Adrenal gland (tissue), 12 donors: Measurements from ENCODE around the gene HLX. TPM values are rescaled to one million over a fixed set of nuclear protein-coding genes. Genes with fewer than 3 reads are reported as not detected.

Experiments
- DNase-seq, 7 donors: peaks; one replicate each; pipeline ENCODE4 v3.0.0-alpha.2; 2019 to 2020
- H3K27ac ChIP-seq, 5 donors: fragments of 200-600 bp; sonication (generic) in 4 of 5; 1 replicate in 3 of 5; 2 replicates in 2 of 5; pipeline versions ENCODE4 v1.5.1 to v1.8.0; 2016 to 2020; ENCODE audit warnings: mild to moderate bottlenecking in 1 of 5
- H3K27me3 ChIP-seq: fragments of 200-600 bp; 2 replicates; pipeline ENCODE4 v1.8.0; 2021
- H3K36me3 ChIP-seq, 2 donors: fragments of 200-600 bp; replicated peaks in 1 of 2; 1 replicate in 1 of 2; 2 replicates in 1 of 2; pipeline versions ENCODE4 v1.5.1 to v1.8.0; 2018 to 2022
- H3K4me1 ChIP-seq, 2 donors: fragments of 200-600 bp; replicated peaks in 1 of 2; 1 replicate in 1 of 2; 2 replicates in 1 of 2; pipeline versions ENCODE4 v1.5.1 to v1.8.0; 2018 to 2021
- H3K4me3 ChIP-seq, 4 donors: fragments of 200-600 bp; sonication (generic) in 3 of 4; one replicate each; pipeline ENCODE4 v1.5.1; 2016 to 2018
- H3K9me3 ChIP-seq, 3 donors: fragments of 200-600 bp; sonication (generic) in 1 of 3; replicated peaks in 1 of 3; 1 replicate in 2 of 3; 2 replicates in 1 of 3; pipeline versions ENCODE4 v1.5.1 to v1.8.0; 2016 to 2021
- POLR2A ChIP-seq, 2 donors: fragments of 450-650 bp; IDR thresholded peaks; one replicate each; pipeline ENCODE4 v1.6.1; 2017; ENCODE audit warnings: antibody characterized with exemption in 2 of 2, mild to moderate bottlenecking in 2 of 2, moderate library complexity in 1 of 2
- WGBS, 4 donors: extraction: QIAGEN DNeasy Blood & Tissue Kit in 2 of 4; methylation state at CpG; one replicate each; pipeline versions ENCODE4 v1.1.5 to v1.1.7; 2013 to 2017; 5-methylcytosine and 5-hydroxymethylcytosine counted together
- intact Hi-C, 2 donors: fragments of 100-400 bp; cut with DNase I; formaldehyde crosslinking; loops; one replicate each; pipeline versions ENCODE4 v1.14.1 to v1.15.0; 2022 to 2023
- polyA plus RNA-seq, 3 donors: library from polyadenylated mRNA; stranded (reverse); fragments of 200-250 nt in 2 of 3; fragments of 350-450 nt in 1 of 3; fragmentation: Illumina TruSeq in 1 of 3; extraction: RNeasy Lipid Tissue Mini Kit (QIAGEN cat#74804) in 1 of 3; gene quantifications; one replicate each; pipeline ENCODE4 v1.2.3, GENCODE V29; 2013 to 2014
- total RNA-seq, 9 donors: library from RNA; depleted of rRNA in 4 of 9; stranded (reverse); fragments of >200 nt in 4 of 9; fragments of 120-200 nt in 1 of 9; fragmentation: NEBNext Ultra II Directional in 1 of 9; extraction: Animal tissue kit (Norgen Biotek cat#: 25700) in 1 of 9; gene quantifications; one replicate each; pipeline versions ENCODE4 v1.1.0 to v1.2.4, GENCODE V29; 2013 to 2023
- TF ChIP-seq, protein P1 (sequence below), 6 experiments: fragments of 450-650 bp in 4 of 6; fragments of 200-600 bp in 2 of 6; sonication (generic) in 1 of 6; IDR thresholded peaks; 1 replicate in 5 of 6; 2 replicates in 1 of 6; pipeline versions ENCODE4 v1.5.1 to v1.8.0; 2016 to 2021; ENCODE audit warnings: antibody characterized with exemption in 6 of 6, mild to moderate bottlenecking in 2 of 6, moderate library complexity in 1 of 6
- donor health status: healthy with polysubstance abuse.
- donor health status: Bipolar disorder and iron deficiency.
- donor health status: DM: yes; HTN: yes; CAD: no.
- donor health status: DM: no; HTN: no; CAD: no.
- donor health status: DM: no; HTN: no; CAD: no.
- donor health status: DM: yes; HTN: yes; CAD: no.

The HLX gene
- total and polyA plus RNA-seq, 12 donors = 0.81 to 13.8 (median 7.0) TPM

DNA sequence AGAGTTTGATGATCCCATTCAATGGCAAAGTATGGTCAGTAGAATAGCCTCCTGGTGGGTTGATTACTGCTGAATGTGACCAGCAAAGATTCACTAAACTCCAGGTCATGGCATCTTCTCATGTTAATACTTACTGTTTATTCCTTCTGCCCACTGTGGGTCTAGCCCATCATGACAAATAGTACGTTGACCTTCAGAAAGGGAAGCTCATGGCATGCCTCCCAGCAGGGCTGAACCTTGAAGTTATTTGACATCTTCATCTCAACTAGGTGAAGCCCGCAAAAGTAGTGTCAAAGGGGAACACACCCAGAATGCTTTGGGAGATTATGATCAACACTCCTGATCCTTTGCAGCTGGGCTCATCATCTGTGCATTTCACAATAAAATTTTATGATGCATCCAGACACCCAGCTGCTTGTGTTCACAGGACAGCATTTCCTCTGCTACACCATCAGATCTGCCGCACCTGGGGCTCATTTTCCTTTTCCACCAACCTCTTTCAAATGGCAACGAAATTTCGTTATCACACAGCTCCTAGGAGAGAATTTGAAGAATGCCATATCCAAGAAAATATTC is 49.6 kb downstream of the HLX start:
- Histone ChIP-seq H3K9me3 (no peaks in the 10 kb centered on the region), H3K36me3 (no peaks in the 10 kb centered on the region), H3K4me3 (no peak overlapping the region), H3K27ac (no peak overlapping the region), H3K4me1 (no peaks in the 10 kb centered on the region), H3K27me3 (no peaks in the 10 kb centered on the region)
- WGBS, 4 donors = 54 to 66% (median 58%) methylated on average over 5 of the region's 5 CpGs
- TF ChIP-seq, protein P1, sequence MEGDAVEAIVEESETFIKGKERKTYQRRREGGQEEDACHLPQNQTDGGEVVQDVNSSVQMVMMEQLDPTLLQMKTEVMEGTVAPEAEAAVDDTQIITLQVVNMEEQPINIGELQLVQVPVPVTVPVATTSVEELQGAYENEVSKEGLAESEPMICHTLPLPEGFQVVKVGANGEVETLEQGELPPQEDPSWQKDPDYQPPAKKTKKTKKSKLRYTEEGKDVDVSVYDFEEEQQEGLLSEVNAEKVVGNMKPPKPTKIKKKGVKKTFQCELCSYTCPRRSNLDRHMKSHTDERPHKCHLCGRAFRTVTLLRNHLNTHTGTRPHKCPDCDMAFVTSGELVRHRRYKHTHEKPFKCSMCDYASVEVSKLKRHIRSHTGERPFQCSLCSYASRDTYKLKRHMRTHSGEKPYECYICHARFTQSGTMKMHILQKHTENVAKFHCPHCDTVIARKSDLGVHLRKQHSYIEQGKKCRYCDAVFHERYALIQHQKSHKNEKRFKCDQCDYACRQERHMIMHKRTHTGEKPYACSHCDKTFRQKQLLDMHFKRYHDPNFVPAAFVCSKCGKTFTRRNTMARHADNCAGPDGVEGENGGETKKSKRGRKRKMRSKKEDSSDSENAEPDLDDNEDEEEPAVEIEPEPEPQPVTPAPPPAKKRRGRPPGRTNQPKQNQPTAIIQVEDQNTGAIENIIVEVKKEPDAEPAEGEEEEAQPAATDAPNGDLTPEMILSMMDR (IDR thresholded peaks at IDR 0.05) = no peak
- TF ChIP-seq POLR2A (IDR thresholded peaks at IDR 0.05) = no peak
- no peak for DNase-seq
- intact Hi-C loops = no loop called here

DNA sequence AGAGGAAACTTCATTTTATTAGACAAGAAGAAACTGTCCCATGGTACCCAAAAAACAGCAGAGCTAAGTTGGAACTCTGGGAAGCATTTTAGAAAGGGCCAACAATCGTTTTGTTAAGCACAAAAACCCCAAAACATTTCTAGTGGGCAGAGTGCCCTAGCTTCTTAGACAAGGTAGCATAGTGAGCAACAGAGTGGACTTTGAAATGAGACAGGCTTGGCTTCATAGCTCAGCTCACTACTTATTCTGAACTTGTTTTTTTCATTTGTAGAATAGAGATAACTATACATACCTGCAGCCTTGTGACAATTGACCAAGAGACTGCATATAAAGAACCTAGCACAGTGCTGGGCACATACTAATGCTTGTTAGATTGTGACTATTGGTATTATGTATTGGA is 50.1 kb downstream of the HLX start:
- no peak overlapping the region for H3K27ac ChIP-seq
- intact Hi-C loops = no loop called here
- no peak overlapping the region for H3K4me3 ChIP-seq
- no peak for DNase-seq
- no peaks in the 10 kb centered on the region for H3K36me3 ChIP-seq
- no peaks in the 10 kb centered on the region for H3K4me1 ChIP-seq
- WGBS, 4 donors = 30 to 55% (median 45%) methylated on average over 1 of the region's 1 CpG
- TF ChIP-seq, protein P1 (IDR thresholded peaks at IDR 0.05) = no peak
- TF ChIP-seq POLR2A (IDR thresholded peaks at IDR 0.05) = no peak
- no peaks in the 10 kb centered on the region for H3K27me3 ChIP-seq
- no peaks in the 10 kb centered on the region for H3K9me3 ChIP-seq

Other genes starting within 250 kb of the HLX start
- gene C1orf115, start 189.1 kb upstream of the HLX start, total RNA-seq = 10 to 100 TPM in 1 of 9 donors, 1 to 10 TPM in 8; 1.1 to 12.7 (median 6.8) TPM
- gene C1orf115, start 189.1 kb upstream of the HLX start, polyA plus RNA-seq = 1 to 10 TPM; 4.5 to 7.7 (median 7.3) TPM
- gene MTARC2, start 131.1 kb upstream of the HLX start, total RNA-seq = 10 to 100 TPM; 18.3 to 48.6 (median 30.4) TPM
- 10 to 100 TPM; 13.7 to 46.1 (median 23.5) TPM for gene MTARC2, start 131.1 kb upstream of the HLX start, polyA plus RNA-seq
- 10 to 100 TPM in 3 of 9 donors, 1 to 10 TPM in 6; 5.3 to 24.7 (median 8.7) TPM for gene MTARC1, start 92.5 kb upstream of the HLX start, total RNA-seq
- 10 to 100 TPM; 10.6 to 26.1 (median 12.7) TPM for gene MTARC1, start 92.5 kb upstream of the HLX start, polyA plus RNA-seq